NK-92 (cell line): ENCODE data around the gene ZNF320.
"Not testable (repeated sequence)": the region's sequence is repeated elsewhere in the genome, so short reads cannot be mapped to it uniquely, and the experiment has no call there.

Source experiments
- DNase-seq: peaks from one replicate; lab custom pipeline; 2025; ENCODE audit not compliant: unreplicated experiment; lab: John Stamatoyannopoulos, UW

The ZNF320 gene

DNA sequence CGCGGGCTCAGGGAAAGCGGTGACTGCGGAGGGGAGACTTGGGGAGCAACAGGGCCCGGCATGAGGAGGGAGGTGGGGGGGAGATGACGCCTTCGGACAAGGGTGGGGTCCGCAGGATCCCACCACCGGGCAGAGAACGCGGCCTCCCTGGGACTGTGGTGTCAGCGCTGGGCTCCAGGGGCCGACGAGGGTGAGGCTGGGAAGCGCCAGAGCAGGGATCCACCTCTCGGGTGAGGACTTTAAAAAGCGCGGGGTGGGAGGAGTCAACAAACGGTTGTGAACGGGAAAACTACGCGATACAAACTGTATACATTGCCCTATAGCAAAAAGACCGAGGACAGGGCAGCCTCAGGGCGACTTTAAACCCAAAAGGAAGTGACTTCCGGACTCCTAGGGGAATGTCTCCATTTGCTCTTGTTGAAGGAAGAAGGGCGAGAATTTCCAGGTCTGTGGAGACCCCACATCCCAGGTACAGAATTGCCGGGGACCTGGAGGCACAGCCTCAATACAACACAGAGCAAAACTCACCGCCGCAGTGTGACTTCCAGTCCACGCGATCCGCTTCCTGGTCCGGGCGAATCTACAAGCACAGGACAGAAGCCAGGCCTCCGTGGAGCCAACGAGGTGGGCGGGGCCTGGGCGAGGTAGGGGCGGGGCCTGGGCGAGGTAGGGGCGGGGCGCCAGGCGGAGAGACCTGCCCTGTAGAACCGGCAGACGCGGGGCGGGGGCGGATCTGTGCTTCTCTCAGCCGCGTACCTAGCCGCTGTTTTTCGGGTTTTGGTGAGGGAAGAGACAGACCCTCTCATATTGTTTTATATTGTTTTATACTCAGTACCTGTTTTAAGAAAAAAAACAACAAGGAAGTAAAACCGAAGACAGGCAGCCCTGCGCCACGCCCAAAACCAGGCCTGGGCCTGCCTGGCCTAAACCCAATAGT lies 25.7 kb upstream of the ZNF320 start, which contains the start of gene ZNF888:
Gene ZNF888, minus strand, starts transcription at position 588 of the 937 bp plus-strand sequence. CDS start 5,555 bp downstream, outside the sequence.
- peak; percentile 34 for DNase-seq

DNA sequence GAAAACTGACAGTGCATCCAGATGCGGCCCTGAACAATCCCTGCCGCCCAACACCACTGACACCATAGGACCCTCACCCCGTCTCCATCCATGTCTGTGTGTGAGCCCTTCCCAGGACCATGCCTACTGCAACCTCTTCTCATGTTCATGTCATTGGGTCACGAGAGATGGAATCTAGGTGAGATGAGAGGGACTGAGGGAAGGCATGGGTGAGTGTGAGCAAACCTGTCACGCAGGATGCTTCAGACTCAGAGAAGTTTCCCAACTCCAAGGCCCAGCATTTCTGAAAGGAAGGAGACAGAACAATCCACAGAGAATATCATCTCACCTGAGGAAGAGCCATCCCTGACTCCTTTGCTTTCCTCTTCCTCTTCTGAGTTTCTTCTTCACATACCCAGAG lies 20.1 kb upstream of the ZNF320 start:
- no peak for DNase-seq

DNA sequence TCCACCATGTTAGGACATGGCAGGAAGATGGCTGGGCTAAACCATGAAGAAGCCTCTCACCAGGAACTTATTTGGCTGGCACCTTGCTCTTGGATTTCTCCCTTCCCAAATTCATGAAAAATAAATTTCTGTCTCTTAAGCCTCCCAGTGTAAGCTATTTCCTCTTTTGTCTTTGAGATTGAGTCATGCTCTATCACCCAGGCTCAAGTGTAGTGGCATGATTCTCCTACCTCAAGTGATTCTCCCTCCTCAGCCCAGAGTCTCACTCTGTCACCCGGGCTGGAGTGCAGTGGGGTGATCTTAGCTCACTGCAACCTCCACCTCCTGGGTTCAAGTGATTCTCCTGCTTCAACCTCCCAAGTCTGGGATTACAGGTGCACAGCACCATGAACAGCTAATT lies 13.2 kb upstream of the ZNF320 start:
- no peak for DNase-seq

DNA sequence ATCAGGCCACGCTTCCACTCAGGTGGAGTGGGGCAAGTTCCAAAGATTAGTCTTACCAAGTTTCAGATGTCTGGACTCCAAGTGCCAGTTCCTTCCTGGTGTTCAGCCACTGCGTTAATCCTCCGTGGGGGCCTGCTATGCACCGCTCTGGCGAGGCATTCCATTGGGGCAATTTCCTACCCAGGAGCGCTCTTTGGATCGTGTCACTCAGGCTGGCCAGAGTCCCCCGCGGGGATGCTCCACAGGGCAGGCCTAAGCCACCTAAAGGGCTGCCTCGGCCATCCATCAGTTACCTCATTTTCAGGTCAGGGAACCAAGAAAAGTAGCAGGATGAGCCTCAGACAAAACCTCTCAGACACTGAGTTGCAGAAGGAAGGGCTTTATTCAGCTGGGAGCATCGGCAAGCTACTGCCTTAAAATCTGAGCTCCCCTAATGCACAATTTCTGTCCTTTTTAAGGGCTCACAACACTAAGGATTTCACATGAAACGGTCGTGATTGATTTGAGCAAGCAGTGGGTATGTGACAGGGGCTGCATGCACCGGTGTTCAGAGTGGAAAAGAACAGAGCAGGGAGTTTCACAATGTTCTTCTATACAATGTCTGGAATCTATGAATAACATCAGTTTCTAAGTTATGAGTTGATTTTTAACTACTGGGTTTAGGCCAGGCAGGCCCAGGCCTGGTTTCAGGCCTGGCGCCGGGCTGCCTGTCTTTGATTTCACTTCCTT lies 6.8 kb upstream of the ZNF320 start:
- not testable (repeated sequence) for DNase-seq

DNA sequence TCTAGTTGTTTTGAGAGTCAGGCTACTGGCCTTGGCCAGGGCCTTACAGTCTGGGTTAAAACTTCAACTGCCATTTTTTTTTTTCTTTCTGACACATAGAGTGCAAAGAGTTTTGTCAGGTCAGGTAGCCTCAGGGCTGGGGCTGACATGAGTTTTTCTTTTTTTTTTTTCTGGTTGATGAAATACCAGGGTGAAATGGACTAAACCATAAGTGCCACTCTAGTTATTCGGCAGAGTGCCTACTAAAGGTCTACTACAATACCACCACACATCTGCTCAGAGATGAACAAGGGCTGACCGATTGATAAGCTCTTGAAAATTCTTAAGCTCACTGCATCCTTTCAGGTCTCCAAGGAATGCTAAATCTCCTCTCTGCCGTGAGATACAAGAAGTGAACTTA lies 4.4 kb upstream of the ZNF320 start:
- DNase-seq: no peak

DNA sequence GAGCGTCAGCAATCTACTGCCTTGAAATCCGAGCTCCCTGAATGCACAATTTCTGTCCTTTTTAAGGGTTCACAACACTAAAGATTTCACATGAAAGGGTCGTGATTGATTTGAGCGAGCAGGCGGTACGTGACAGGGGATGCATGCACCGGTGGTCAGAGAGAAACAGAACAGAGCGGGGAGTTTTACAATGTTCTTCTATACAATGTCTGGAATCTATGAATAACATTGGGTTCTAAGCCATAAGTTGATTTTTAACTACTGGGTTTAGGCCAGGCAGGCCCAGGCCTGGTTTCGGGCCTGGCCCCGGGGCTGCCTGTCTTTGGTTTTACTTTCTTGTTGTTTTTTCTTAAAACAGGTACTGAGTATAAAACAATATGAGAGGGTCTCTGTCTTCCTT lies 1.2 kb upstream of the ZNF320 start:
- DNase-seq: not testable (repeated sequence)

DNA sequence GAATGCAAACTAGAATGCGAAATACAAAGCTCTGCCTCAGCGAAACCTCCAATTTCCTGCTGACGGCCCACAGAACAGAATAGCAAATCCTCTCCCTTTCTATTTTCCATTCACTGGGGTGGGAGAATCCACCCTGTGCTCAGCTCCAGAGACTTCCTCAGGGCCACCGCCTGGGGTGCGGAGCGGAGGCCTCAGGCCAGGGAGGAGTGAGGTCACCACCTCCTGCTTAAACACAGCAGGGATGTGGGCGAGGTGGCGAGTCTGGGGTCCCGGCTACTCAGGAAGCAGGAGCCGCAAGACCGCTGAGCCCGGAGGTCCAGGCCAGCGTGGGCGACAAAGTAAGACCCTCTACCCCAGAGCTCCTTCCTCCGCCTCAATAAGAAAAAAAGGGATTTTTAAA lies 666 bp upstream of the ZNF320 start:
- DNase-seq: no peak

DNA sequence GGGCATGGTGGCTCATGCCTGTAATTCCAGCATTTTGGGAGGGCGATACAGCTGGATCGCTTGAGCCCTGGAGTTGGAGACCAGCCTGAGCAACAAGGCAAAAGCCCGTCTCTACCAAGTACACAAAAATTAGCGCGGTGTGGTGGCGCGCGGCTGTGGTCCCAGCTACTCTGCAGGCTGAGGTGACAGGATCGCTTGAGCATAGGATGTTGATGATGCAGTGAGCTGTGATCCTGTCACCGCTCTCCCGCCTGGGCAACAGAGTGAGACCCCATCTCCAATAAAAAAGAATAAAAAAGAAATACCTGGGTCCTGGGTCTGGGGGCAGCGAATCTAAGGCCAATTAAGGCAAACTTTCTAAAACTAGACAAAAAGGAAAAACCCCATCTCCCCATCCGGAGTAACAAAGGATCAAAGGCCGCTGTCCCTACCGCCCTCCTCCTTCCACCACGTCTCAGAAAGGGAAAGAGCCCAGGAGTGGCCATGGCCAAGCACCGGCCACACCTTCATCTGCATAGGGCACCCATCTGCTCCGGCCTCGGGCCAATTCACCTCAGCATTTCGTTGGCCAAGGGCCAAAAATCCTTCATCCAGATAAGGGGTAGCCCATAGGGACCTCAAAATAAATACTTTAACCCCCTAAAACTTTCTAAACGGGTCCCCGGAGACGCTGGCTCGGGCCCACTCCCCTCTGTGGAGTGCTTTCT lies 851 bp downstream of the ZNF320 start:
- DNase-seq: no peak

DNA sequence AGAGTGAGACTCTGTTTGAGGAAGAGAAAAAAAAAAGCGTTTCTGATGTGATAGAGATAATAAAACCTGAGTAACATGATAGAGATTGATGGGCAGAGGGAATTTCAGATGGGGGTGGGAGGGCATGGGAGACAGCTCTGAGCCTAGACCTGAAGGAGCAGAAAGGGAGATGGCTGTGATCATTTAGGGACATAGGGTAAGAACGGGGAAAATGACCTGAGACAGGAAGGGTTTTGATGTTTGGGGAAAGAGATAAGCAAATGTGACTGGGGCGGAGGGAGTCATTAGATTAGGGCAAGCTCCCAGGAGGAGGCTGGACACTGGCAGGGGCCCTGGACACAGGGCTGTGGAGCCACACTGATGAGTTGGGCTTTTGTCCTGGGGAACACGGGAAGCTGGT lies 6.1 kb downstream of the ZNF320 start:
- no peak for DNase-seq

DNA sequence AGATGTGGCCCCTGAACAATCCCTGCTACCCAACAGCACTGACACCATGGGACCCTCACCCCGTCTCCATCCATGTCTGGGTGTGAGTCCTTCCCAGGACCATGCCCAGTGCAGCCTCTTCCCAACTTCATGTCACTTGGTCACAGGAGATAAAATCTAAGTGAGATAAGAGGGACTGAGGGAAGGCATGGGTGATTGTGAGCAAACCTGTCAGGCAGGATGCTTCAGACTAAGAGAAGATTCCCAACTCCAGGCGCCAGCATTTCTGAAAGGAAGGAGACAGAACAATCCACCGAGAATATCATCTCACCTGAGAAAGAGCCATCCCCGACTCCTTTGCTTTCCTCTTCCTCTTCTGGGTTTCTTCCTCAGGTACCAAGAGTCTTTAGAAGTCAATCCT lies 7.5 kb downstream of the ZNF320 start:
- no peak for DNase-seq

DNA sequence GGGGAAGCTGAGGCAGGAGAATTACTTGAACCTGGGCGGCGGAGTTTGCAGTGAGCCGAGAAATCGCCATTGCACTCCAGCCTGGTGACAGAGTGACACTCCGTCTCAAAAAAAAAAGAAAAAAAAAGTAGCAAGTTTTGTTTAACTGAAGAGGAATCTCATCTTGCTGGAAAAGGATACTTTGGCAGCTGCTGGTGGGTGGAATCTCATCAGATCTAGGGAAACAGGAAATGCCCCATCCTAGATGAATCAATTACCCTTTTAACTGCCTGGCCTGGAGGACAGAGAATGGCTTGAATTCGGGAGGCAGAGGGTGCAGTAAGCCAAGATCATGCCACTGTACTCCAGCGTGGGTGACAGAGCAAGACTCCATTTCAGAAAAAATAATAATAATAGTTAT lies 8.4 kb downstream of the ZNF320 start:
- no peak for DNase-seq

DNA sequence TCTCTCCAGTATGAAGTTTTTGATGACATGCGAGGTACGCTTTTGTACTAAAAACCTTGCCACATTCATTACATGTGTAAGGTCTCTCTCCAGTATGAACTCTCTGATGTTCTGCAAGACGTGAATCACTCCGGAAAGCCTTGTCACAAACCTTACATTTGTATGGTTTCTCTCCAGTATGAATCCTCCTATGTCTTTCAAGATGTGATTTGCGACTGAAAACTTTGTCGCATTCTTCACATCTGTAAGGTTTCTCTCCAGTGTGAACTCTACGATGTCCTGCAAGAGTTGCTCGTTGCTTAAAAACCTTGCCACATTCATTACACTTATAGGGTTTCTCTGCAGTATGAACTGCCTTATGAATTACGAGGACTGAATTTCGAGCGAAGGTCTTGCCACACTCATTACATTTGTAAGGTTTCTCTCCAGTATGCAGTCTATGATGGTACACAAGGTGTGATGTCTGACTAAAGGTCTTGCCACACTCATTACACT lies 16.5 kb downstream of the ZNF320 start:
- no peak for DNase-seq

DNA sequence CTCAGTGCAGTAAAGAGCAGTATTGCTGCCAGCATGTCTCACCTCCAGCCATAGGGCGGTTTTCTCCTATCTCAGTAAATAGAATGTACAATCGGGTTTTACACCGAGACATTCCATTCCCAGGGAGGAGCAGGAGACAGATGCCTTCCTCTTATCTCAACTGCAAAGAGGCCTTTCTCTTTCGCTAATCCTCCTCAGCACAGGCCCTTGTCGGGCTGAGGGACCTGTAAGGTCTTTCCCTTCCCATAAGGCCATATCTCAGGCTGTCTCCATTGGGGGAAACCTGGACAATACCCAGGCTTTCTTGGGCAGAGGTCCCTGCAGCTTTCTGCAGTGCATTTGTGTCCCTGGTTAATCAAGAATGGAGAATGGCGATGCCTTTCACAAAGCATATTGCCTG lies 24.4 kb downstream of the ZNF320 start:
- not testable (repeated sequence) for DNase-seq

DNA sequence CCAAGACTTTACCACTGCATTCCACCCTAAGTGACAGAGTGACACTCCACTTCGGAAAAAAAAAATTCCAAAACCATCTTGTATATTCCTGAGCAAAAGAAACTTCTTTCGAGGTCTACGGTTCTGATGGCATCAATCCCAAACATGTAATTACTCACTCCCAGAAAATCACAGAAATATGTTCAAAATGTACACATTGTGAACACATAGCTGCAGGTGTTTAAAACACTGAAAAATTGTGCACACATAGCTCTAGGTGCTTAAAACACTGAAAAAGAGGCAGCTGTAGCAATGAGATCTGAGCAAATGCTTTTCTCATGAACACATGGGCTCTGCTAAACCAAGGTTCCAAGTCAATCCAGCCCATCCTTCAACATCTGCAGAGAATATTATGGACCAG lies 26.0 kb downstream of the ZNF320 start:
- DNase-seq: no peak

DNA sequence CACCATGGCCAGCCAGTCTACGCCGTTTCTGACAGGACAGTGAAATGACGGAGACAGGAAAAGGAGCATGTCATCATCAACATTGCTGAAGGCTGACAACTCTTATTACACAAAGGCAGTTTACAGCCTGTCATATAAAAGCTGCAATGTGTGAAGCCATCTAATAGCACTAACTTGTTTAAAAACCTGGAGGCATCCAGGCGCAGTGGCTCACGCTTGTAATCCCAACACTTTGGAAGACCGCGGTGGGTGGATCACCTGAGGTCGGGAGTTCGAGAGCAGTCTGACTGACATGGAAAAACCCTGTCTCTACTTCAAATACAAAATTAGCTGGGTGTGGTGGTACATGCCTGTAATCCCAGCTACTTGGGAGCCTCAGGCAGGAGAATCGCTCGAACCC lies 29.4 kb downstream of the ZNF320 start:
- not testable (repeated sequence) for DNase-seq

DNA sequence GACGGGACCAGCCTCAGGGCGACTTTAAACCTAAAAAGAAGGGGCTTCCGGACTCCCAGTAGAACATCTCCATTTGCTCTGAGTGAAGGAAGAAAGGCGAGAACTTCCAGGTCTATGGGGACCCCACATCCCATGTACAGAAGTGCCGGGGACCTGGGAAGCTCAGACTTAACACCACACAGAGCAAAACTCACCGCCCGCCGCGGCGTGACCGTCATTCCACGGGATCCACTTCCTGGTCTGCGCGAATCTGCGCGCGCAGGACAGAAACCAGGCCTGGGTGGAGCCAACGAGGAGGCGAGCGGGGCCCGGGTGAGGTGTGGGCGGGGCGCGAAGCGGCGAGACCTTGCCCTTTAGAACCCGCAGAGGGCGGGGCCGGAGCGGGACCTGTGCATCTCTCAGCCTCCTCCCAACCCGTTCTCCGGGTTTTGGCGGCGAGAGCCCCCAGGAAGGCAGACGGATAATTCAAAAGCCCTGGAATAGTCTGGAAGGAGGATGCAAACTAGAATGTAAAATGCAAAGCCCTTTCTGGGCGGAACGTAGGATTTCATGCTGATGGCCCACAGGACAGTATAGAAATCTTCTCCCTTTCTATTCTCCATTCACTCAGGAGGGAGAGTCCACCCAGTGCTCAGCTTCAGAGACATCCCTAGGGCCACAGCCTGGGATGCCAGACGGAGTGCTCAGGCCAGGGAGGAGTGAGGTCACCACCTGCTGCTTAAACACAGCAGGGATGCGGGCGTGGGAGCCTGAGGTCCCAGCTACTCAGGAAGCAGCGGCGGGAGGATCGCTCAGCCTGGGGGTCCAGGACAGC lies 39.9 kb downstream of the ZNF320 start, which contains the start of gene ZNF468:
Gene ZNF468, minus strand, starts transcription at position 242 of the 814 bp plus-strand sequence. CDS start 3,347 bp downstream, outside the sequence.
- not testable (repeated sequence) for DNase-seq

DNA sequence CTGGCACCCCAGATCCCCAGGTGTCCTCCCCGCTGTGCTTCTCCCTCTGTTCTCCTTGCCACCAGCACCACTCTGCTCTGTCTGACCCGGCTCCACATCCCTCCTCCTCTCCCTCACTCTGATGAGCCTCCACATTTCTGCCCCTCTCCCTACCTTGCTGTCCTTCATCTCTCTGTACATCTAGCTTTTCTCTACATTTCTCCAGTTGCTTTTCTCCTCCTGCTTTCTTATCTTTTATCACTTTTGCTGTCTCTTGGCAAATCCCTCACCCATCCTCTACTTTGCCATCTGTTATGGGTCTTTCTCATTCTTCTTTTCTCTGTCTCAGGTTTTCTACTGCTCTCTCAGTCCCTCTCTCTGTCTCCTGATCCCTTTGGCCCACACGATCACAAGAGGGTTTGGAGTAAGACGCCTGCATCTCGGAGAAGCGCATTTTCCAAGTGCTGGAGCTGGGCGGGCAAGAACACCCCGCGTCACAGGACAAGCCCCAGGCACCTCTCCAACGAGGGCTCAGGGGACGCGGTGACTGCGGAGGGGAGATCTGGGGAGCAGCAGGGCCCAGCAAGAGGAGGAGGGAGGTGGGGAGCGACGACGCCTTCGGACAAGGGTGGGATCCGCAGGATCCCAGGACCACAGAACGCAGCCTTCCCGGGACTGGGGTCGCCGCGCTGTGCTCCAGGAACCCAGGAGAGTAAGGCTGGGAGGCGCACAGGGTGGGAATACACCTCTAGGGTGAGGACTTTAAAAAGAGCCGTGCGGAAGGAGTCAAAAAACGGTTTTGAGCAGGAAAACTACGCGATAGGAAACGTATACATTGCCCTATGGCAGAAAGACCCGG lies 40.7 kb downstream of the ZNF320 start:
- not testable (repeated sequence) for DNase-seq
